Measurements from ENCODE around the gene L3HYPDH. TPM values are rescaled to one million over a fixed set of nuclear protein-coding genes. Genes with fewer than 3 reads are reported as not detected.
A peak's percentile ranks its signal among the peaks of the same experiment; 100 is the strongest.

L3HYPDH gene
- 10.5 and 13.7 TPM in 2 replicates for total RNA-seq (2014; rRNA removed; shearing (Covaris generic))

DNA sequence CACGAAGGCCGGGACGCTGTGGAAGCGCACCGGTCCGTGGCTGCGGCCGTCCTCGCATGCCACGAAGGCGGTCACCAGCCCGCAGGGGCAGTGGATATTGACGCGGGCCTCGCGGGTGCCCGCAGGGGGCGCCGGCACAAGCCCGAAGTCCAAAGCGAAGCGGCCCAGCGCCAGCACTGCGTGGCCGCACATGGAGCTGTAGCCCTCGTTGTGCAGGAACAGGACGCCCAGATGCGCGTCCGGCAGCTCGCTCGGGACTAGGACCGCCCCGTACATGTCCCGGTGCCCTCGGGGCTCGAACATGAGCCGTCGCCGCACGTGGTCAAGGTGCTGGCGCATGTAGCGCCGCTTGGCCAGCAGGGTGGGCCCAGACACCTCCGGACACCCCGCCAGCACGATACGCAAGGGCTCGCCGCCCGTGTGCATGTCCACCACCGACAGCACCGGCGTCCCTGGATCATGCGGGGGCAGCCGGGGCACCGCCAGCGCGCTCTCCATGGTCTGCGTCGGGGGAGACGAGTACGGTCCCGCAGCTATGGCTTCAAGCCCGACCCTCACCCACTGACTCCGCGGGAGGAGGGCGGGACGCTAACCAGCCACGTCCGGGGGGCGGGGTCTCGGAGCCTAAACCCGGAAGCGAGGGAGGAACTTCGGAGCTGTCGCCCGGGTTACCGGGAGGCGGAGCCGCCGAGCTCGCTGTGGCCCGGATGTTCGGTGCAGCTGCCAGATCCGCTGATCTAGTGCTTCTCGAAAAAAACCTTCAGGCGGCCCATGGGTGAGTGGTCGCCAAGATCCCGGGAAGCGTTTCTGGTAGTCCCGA is at the start of gene L3HYPDH, which contains the start of gene JKAMP:
TSS of gene L3HYPDH (minus strand) at position 590 of the 820 bp plus-strand sequence. CDS start at position 498, 92 bp downstream.
TSS of gene JKAMP (plus strand) at position 699 of the 820 bp plus-strand sequence. CDS start at position 772, 73 bp downstream.
- Histone ChIP-seq H3K27me3 (no peaks in the 10 kb centered on the region), H3K27ac (peak within 1 kb of the TSS; percentile 93), H3K4me3 (peak within 1 kb of the TSS; percentile 94), H3K9me3 (replicated peaks) (no peaks in the 10 kb centered on the region), H3K4me1 (peaks cover 5% of the 10 kb centered on the region; the same call in 1 of the 2 replicates), H3K36me3 (peaks cover 13% of the 10 kb centered on the region)
- DNase-seq, result peak; percentile 97 to 98

DNA sequence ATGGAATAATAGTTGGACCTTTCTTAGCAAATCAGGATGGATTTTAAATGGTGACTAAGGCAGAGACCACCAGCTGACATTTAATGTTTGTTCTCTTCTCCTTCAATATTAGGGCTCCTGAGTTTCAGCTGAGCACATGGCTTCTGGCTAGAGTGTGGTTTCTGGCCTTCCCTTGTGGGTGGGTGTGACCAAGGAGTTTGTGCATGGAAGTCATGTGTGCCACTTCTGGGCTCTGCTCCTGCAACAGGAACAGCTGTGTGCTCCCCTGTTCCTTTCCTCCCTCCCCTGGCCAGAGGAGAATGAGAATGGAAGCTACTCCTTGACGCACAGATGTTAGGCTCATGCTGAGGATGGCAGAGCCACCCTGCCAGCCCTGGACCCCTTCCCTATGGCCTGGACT is 48.2 kb upstream of the L3HYPDH start:
- Histone ChIP-seq H3K27me3 (no peaks in the 10 kb centered on the region), H3K27ac (no peak overlapping the region), H3K4me3 (no peak overlapping the region), H3K4me1 (no peaks in the 10 kb centered on the region), H3K9me3 (replicated peaks) (no peaks in the 10 kb centered on the region), H3K36me3 (no peaks in the 10 kb centered on the region)
- peak; percentile 26 to 31 for DNase-seq

GRCh38 chr14:59530349-59530748 is 46.1 kb upstream of the L3HYPDH start:
- Histone ChIP-seq H3K9me3 (replicated peaks) (no peaks in the 10 kb centered on the region), H3K4me1 (no peaks in the 10 kb centered on the region), H3K4me3 (no peak overlapping the region)

GRCh38 chr14:59529189-59529588 is 45.0 kb upstream of the L3HYPDH start:
- peak in 1 of 2 experiments; percentile 16 for DNase-seq
- no peaks in the 10 kb centered on the region for H3K36me3 ChIP-seq
- H3K4me3 ChIP-seq, result no peak overlapping the region
- H3K9me3 ChIP-seq (replicated peaks), result no peaks in the 10 kb centered on the region
- no peak overlapping the region for H3K27ac ChIP-seq
- no peaks in the 10 kb centered on the region for H3K4me1 ChIP-seq
- no peaks in the 10 kb centered on the region for H3K27me3 ChIP-seq

More at GRCh38 chr14:59530349-59530748, 46.1 kb upstream of the L3HYPDH start:
- DNase-seq, result no peak
- no peak overlapping the region for H3K27ac ChIP-seq
- no peaks in the 10 kb centered on the region for H3K27me3 ChIP-seq
- no peaks in the 10 kb centered on the region for H3K36me3 ChIP-seq

DNA sequence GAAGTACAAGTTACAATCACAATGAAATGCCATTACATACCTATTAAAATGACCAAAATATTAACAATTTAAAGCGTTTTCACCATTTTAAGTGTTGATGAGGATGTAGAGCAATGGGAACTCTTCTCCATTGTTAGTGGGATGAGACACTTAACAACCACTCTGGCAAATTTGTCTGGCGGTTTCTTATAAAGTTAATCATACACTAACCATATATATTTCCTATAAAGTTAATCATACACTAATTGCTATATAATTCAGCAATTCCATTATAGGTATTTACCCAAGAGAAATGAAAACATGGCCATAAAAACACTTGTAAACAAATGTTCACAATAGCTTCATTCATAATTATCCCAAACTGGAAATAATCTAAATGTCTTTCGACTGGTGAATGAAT is 36.0 kb upstream of the L3HYPDH start:
- Histone ChIP-seq H3K9me3 (replicated peaks) (no peaks in the 10 kb centered on the region), H3K4me1 (no peaks in the 10 kb centered on the region), H3K27ac (no peak overlapping the region), H3K36me3 (no peaks in the 10 kb centered on the region), H3K27me3 (no peaks in the 10 kb centered on the region), H3K4me3 (no peak overlapping the region)
- DNase-seq, result no peak

GRCh38 chr14:59511916-59512575 is 27.8 kb upstream of the L3HYPDH start:
- Histone ChIP-seq H3K4me1 (no peaks in the 10 kb centered on the region), H3K9me3 (replicated peaks) (no peaks in the 10 kb centered on the region), H3K27me3 (no peaks in the 10 kb centered on the region), H3K4me3 (no peak overlapping the region), H3K36me3 (no peaks in the 10 kb centered on the region), H3K27ac (no peak overlapping the region)
- DNase-seq, result peak; percentile 30 to 61

- Histone ChIP-seq H3K36me3 (no peaks in the 10 kb centered on the region), H3K4me1 (no peaks in the 10 kb centered on the region), H3K27me3 (no peaks in the 10 kb centered on the region), H3K9me3 (replicated peaks) (no peaks in the 10 kb centered on the region), H3K4me3 (no peak overlapping the region), H3K27ac (no peak overlapping the region)
- no peak for DNase-seq
These were observed 26.8 kb upstream of the L3HYPDH start for GRCh38 chr14:59510966-59511365.

DNA sequence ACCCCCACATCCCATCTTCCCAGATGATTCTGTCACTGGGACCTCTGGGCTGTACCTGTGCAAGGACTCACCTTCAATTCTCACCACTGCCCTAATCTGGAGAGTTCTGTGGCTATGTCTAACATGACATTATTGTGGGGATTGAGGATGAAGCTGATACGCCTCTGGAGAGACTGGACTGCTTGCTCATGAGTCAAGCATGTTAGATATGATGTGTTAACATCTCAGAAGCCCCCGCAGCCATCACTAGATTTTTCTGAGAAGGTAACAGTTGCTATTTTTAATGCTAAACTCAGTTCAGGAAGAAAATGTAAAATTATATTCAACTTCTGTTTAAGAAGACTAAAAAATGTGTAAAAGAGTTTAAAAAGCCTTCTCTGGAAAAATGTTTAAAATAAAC is 25.8 kb upstream of the L3HYPDH start:
- H3K27ac ChIP-seq, result no peak overlapping the region
- no peaks in the 10 kb centered on the region for H3K4me1 ChIP-seq
- H3K9me3 ChIP-seq (replicated peaks), result no peaks in the 10 kb centered on the region
- H3K4me3 ChIP-seq, result no peak overlapping the region
- H3K27me3 ChIP-seq, result no peaks in the 10 kb centered on the region
- no peak for DNase-seq
- H3K36me3 ChIP-seq, result no peaks in the 10 kb centered on the region

GRCh38 chr14:59509101-59509500 is 24.9 kb upstream of the L3HYPDH start:
- no peak for DNase-seq
- no peaks in the 10 kb centered on the region for H3K9me3 ChIP-seq (replicated peaks)
- no peak overlapping the region for H3K4me3 ChIP-seq
- H3K27me3 ChIP-seq, result no peaks in the 10 kb centered on the region
- no peaks in the 10 kb centered on the region for H3K4me1 ChIP-seq
- H3K36me3 ChIP-seq, result peaks cover 1% of the 10 kb centered on the region; the same call in 1 of the 2 replicates
- H3K27ac ChIP-seq, result no peak overlapping the region

- Histone ChIP-seq H3K27me3 (no peaks in the 10 kb centered on the region), H3K36me3 (peaks cover 5% of the 10 kb centered on the region; the same call in 1 of the 2 replicates), H3K9me3 (replicated peaks) (no peaks in the 10 kb centered on the region), H3K4me1 (no peaks in the 10 kb centered on the region), H3K4me3 (no peak overlapping the region), H3K27ac (no peak overlapping the region)
- DNase-seq, result no peak
These were observed 23.5 kb upstream of the L3HYPDH start for GRCh38 chr14:59507752-59508103.

GRCh38 chr14:59507063-59507751 is 23.0 kb upstream of the L3HYPDH start:
- Histone ChIP-seq H3K9me3 (replicated peaks) (no peaks in the 10 kb centered on the region), H3K4me3 (no peak overlapping the region), H3K27me3 (no peaks in the 10 kb centered on the region), H3K4me1 (no peaks in the 10 kb centered on the region), H3K36me3 (peaks cover 5% of the 10 kb centered on the region; the same call in 1 of the 2 replicates), H3K27ac (no peak overlapping the region)
- DNase-seq, result peak; percentile 55 to 76

DNA sequence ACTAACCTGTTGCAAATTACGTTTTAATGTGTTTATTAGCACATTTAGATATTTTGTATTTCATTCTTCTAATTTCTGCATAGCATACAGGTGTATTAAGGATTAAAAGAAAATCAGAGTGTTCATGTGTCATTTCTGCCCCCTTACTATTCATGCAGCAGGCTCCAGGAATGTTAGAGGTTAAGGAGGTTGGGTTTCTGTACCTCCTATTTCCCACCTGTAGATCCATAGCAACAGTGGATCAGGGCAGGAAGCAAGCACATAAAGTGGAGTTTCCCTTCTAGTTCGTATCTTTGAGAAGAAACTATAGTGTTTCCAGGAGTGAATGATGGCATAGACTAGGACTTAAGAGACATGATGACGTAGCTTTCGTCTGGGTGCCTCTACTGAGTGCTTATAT is 19.0 kb upstream of the L3HYPDH start:
- no peaks in the 10 kb centered on the region for H3K9me3 ChIP-seq (replicated peaks)
- H3K27ac ChIP-seq, result no peak overlapping the region
- H3K27me3 ChIP-seq, result no peaks in the 10 kb centered on the region
- no peak for DNase-seq
- H3K4me1 ChIP-seq, result no peaks in the 10 kb centered on the region
- H3K36me3 ChIP-seq, result peaks cover 22% of the 10 kb centered on the region
- no peak overlapping the region for H3K4me3 ChIP-seq

GRCh38 chr14:59500732-59501131 is 16.5 kb upstream of the L3HYPDH start:
- H3K36me3 ChIP-seq, result peaks cover 26% of the 10 kb centered on the region
- no peaks in the 10 kb centered on the region for H3K27me3 ChIP-seq
- H3K4me1 ChIP-seq, result no peaks in the 10 kb centered on the region
- DNase-seq, result no peak
- H3K27ac ChIP-seq, result no peak overlapping the region
- no peaks in the 10 kb centered on the region for H3K9me3 ChIP-seq (replicated peaks)
- no peak overlapping the region for H3K4me3 ChIP-seq

DNA sequence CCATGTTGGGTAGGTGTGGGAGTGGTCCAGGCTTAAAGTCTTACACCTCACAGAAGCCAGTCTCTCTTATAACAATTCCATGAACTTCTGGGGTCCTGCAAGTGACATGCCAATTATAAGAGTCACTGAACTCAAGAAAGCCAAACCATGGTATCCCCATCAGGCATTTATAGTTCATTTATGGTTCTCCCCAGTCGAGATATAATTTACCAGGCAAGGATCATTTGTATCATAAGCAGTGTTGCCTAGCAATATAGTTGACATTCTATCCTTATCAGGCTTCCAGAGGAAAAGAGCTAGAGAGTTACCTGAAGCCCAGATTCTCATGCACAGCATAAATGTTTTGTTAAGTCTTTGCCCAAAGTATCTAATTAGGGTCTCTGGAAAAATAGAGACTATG is 8.2 kb upstream of the L3HYPDH start:
- H3K27me3 ChIP-seq, result no peaks in the 10 kb centered on the region
- H3K4me1 ChIP-seq, result no peaks in the 10 kb centered on the region
- no peaks in the 10 kb centered on the region for H3K9me3 ChIP-seq (replicated peaks)
- no peak overlapping the region for H3K4me3 ChIP-seq
- peaks cover 43% of the 10 kb centered on the region for H3K36me3 ChIP-seq
- H3K27ac ChIP-seq, result no peak overlapping the region
- DNase-seq, result no peak

- no peaks in the 10 kb centered on the region for H3K27me3 ChIP-seq
- H3K4me3 ChIP-seq, result no peak overlapping the region
- no peak overlapping the region for H3K27ac ChIP-seq
- peaks cover 42% of the 10 kb centered on the region for H3K36me3 ChIP-seq
- no peaks in the 10 kb centered on the region for H3K9me3 ChIP-seq (replicated peaks)
- DNase-seq, result no peak
- no peaks in the 10 kb centered on the region for H3K4me1 ChIP-seq
These were observed 6.5 kb upstream of the L3HYPDH start for GRCh38 chr14:59490756-59491155.
